Superior temporal gyrus (tissue), 1 donor: Measurements from ENCODE around the gene MAN2C1.
"Not testable (repeated sequence)": the region's sequence is repeated elsewhere in the genome, so short reads cannot be mapped to it uniquely, and the experiment has no call there.

Source experiments
- DNase-seq: peaks from one replicate; pipeline ENCODE4 v3.0.0-alpha.2; 2016; ENCODE audit errors: extremely low spot score

MAN2C1 gene

GRCh38 chr15:75346796-75347221, 21.6 kb downstream of the MAN2C1 start, which contains the start of gene NEIL1:
NEIL1 (plus strand) TSS chr15:75347039; CDS start chr15:75348906, 1,867 bp downstream.
- DNase-seq = peak; percentile 16

GRCh38 chr15:75343953-75344352, 24.5 kb downstream of the MAN2C1 start:
- not testable (repeated sequence) for DNase-seq

GRCh38 chr15:75342221-75342620, 26.2 kb downstream of the MAN2C1 start:
- DNase-seq = no peak

GRCh38 chr15:75339531-75340240, 28.7 kb downstream of the MAN2C1 start:
- no peak for DNase-seq

GRCh38 chr15:75338661-75339240, 29.7 kb downstream of the MAN2C1 start:
- DNase-seq = no peak

- peak; percentile 99 for DNase-seq
These were observed 32.6 kb downstream of the MAN2C1 start, which contains the start of gene COMMD4 for GRCh38 chr15:75335705-75336355. COMMD4 (plus strand) TSS chr15:75336063; CDS start chr15:75336090, 27 bp downstream.

- DNase-seq = no peak
These were observed 33.1 kb downstream of the MAN2C1 start for GRCh38 chr15:75335313-75335704.

GRCh38 chr15:75333654-75334419, 34.6 kb downstream of the MAN2C1 start:
- DNase-seq = not testable (repeated sequence)

GRCh38 chr15:75332093-75332492, 36.3 kb downstream of the MAN2C1 start:
- DNase-seq = not testable (repeated sequence)

- DNase-seq = no peak
These were observed 38.8 kb downstream of the MAN2C1 start for GRCh38 chr15:75329571-75329970.

GRCh38 chr15:75328493-75329314, 39.7 kb downstream of the MAN2C1 start:
- no peak for DNase-seq

- DNase-seq = no peak
These were observed 40.9 kb downstream of the MAN2C1 start for GRCh38 chr15:75327491-75327890.

- no peak for DNase-seq
These were observed 41.4 kb downstream of the MAN2C1 start for GRCh38 chr15:75327005-75327404.

GRCh38 chr15:75325922-75326321, 42.5 kb downstream of the MAN2C1 start:
- no peak for DNase-seq

GRCh38 chr15:75321711-75322110, 46.7 kb downstream of the MAN2C1 start:
- DNase-seq = no peak

GRCh38 chr15:75319231-75319897, 49.0 kb downstream of the MAN2C1 start:
- DNase-seq = not testable (repeated sequence)

- no peak for DNase-seq
These were observed 53.7 kb downstream of the MAN2C1 start for GRCh38 chr15:75314552-75315290.

- no peak for DNase-seq
These were observed 55.1 kb downstream of the MAN2C1 start for GRCh38 chr15:75313116-75313845.

GRCh38 chr15:75312548-75312947, 55.9 kb downstream of the MAN2C1 start:
- not testable (repeated sequence) for DNase-seq
